ENCODE results near the gene AP3S1. TPM values are rescaled to one million over a fixed set of nuclear protein-coding genes. Genes with fewer than 3 reads are reported as not detected.

AP3S1 gene
- total RNA-seq, 1 donor from 2014 or later: 57.7 TPM

DNA sequence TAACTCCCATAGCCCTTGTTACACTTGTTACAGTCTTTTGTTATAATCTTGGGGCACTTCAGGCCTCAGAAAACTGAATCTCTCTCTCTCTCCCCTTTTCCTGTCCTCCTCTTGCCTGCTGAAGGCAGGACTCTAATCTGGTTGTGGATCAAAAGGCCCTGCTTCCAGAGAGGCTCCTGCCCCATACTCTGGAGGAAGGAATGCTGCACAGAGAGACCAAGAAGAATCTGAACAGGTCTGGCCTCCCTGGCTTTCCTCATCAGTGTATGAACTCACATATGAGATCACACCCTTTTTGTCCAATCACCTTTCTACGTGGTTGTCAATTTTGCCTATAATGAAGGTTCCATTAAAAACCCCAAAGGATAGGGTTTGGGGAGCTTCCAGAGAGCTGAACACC is 94.3 kb downstream of the AP3S1 start:
- no peak for DNase-seq (ENCODE audit: low read depth in 2 of 2)

- DNase-seq (ENCODE audit: low read depth in 2 of 2): no peak
Observed at GRCh38 chr5:115939059-115939458, 97.3 kb downstream of the AP3S1 start.

DNA sequence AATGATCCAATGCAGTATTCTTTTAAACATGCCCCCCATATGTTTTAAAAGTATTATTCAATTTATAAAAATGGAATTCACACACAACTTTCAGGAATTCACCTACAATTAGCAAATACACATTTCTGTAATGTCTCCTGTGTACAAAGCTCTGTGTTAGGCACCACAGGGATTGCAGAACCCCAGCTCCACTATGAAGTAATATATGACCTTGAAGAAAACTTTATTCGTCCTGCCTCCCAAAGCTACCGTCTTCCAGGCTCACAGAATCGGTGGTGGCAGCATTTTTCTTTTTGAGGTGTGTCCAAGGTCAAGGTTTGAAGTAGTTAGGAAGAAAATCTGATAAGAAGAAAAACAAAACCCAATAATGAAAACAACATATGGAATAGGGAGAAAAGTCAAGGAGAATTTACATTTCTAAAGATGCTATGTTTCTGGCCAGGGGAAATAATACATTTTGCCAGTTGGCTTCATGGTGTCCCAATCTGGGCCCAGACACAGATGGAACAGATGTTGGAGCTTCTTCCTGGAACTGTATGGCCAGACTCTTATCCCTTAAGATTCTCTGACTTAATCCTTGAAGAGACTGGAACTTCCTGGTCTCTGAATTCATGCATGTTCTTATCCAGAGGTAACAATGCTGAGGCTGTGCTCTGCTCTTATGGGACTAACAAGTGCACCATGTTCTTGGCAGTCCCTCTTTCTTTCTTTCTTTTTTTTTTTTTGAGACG is 98.5 kb downstream of the AP3S1 start:
- no peak for DNase-seq (ENCODE audit: low read depth in 2 of 2)

DNA sequence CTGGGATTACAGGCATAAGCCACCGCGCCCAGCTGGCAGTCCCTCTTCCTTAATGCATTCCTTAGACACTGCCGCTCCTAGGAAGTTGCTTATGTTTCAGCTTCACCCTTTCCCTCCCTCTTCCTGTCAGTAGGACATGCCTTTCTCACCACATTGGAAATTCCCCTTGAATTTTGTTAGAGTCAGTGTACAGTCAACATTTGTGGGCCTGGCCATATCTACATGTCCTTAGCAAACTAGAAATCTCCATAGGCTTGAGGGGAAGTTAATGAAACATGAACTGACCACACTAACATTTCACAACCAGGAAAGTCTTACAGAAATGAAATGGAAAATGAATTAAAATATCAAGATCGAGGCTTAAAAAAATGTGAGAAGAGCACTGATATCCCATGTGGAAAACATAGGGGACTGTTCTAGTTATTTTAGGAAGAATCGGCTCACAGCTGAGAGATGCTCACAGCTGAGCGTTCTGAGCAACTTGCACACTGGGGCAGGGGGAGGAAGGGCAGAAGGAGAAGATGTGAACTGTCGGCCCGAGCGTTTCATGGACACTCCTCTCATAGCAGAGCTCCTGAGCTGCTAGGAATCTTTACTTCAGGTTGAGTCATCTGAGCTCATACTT is 99.4 kb downstream of the AP3S1 start:
- DNase-seq (ENCODE audit: low read depth in 2 of 2): peak in 1 of 2 donors; percentile 59

GRCh38 chr5:115944501-115944900 is 102.8 kb downstream of the AP3S1 start:
- no peak for DNase-seq (ENCODE audit: low read depth in 2 of 2)

DNA sequence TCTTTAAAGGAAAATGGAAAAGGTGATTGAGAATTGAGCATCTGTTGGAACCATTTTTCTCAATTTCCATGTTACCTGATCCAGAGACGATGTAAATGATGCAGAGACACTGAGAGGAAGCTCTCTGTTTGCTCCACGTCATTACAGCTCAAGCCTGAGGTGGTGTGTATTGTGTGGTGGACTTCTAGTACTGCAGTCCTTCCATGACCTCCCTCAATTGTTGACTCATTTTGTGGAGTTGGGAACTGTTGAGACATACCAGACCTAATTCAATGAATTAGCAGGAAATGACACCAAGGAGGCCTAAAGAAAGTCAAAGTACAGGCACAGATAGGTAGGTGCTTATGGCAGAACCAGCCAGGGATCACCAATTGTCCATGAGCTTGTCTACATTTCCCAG is 104.9 kb downstream of the AP3S1 start:
- DNase-seq (ENCODE audit: low read depth in 2 of 2): peak in 1 of 2 donors; percentile 11

DNA sequence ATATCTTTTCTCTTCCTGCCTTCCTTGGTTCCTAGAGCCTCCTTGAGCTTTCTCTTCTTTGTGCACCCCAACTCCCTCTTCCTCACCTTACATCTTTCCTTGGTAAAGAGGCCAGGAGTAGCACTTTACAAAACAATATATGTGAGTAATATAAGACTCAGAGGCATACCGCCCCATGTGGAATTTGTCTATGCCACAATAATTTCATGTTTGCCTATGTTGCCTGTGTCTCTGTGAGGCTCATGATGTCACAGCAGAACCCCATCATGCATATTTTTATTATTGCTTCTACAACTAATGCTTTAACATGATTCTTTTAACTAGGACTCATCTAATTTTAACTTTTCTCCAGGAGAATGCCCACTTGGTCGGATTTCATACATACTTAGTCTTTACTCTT is 105.5 kb downstream of the AP3S1 start:
- DNase-seq (ENCODE audit: low read depth in 2 of 2): no peak

DNA sequence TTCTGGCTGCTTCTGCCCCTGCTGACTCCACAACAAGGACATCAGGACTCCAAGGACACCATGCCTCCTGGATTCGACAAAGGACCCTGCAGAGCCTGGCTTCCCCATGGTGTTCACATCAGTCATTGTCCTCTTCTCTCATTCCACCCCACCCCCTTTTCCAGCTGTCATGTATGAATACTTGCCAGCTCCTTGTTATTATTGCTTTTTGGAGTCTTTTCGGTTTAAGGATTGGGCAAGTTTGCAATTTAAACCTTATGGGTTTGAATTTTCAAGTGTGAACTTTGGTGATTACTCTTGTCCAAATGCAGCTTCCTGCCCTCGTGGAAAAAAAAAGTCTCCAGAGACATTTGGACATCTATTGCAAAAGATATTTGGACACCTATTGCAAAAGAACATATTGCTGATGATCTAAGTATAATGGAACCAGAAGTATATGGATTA is 106.4 kb downstream of the AP3S1 start:
- DNase-seq (ENCODE audit: low read depth in 2 of 2): no peak

DNA sequence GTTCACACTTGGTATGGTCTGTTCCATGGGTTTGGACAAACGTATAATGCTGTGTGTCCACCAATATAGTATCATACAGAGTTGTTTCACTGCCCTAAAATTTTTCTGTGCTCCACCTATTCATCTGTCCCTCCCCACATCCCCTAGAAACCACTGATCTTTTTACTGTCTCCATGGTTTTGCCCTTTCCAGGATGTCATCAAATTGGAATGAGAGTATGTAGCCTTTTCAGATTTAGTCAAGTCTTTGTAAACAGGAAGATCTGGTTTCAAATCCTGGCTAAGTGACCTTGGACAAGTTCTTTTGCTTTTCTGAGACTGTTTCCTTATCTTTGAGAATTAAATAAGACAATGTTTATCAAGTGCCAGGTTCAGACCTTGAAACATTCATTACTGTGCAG is 107.4 kb downstream of the AP3S1 start:
- no peak for DNase-seq (ENCODE audit: low read depth in 2 of 2)

GRCh38 chr5:115952588-115952987 is 110.9 kb downstream of the AP3S1 start:
- DNase-seq (ENCODE audit: low read depth in 2 of 2): no peak

- DNase-seq (ENCODE audit: low read depth in 2 of 2): no peak
Observed at GRCh38 chr5:115954144-115954543, 112.4 kb downstream of the AP3S1 start.

- DNase-seq (ENCODE audit: low read depth in 2 of 2): no peak
Observed at GRCh38 chr5:115956957-115957356, 115.2 kb downstream of the AP3S1 start.

- DNase-seq (ENCODE audit: low read depth in 2 of 2): no peak
Observed at GRCh38 chr5:115961381-115962238, 119.9 kb downstream of the AP3S1 start.

DNA sequence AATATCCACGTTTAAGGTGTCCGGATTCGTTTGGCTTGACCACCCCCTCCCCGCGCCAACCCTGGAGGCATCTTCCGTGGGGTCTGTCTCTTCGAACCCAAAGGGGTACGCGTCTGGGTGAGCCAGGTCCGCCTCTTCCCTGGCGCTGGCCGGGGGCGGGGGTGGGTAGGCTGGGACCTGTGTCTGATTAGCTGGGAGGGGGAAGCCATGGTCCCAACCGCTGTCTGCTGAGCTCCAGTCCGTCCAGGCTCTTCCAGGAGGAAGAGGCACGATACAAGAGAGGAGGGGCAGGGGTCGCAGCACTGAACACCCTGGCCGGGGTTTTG is 120.5 kb downstream of the AP3S1 start, which contains the start of gene LVRN:
Gene LVRN, plus strand, starts transcription at position 237 of the 326 bp plus-strand sequence. CDS start 143 bp downstream, outside the sequence.
- no peak for DNase-seq (ENCODE audit: low read depth in 2 of 2)

GRCh38 chr5:115962565-115963402 is 121.0 kb downstream of the AP3S1 start:
- peak; percentile 21 to 29 for DNase-seq (ENCODE audit: low read depth in 2 of 2)

GRCh38 chr5:115963566-115963965 is 121.8 kb downstream of the AP3S1 start:
- DNase-seq (ENCODE audit: low read depth in 2 of 2): no peak

Other genes starting within 250 kb of the AP3S1 start
- gene TICAM2, start 239.5 kb upstream of the AP3S1 start, total RNA-seq: 0.20 and 0.22 TPM in 2 replicates
- gene TMED7, start 215.9 kb upstream of the AP3S1 start, total RNA-seq: 60.1 and 89.7 TPM in 2 replicates
- 0.65 TPM in 1 of 2 replicates, not detected in the other for gene CDO1, start 25.3 kb upstream of the AP3S1 start, total RNA-seq
- 17.9 and 18.8 TPM in 2 replicates for gene ATG12, start 370 bp upstream of the AP3S1 start, total RNA-seq
- gene LVRN, start 120.5 kb downstream of the AP3S1 start, total RNA-seq: under 0.01 and 0.22 TPM in 2 replicates
- under 0.01 TPM in 2 replicates for gene ARL14EPL, start 190.5 kb downstream of the AP3S1 start, total RNA-seq
- gene COMMD10, start 243.1 kb downstream of the AP3S1 start, total RNA-seq: 32.7 and 39.3 TPM in 2 replicates